Suprapubic skin (tissue), 4 donors: ENCODE measurements around the gene TTR.

ENCODE experiments used
- EP300 ChIP-seq: sonication (generic); formaldehyde crosslinking; IDR thresholded peaks from one replicate; pipeline ENCODE4 v1.6.1; 2017; ENCODE audit warnings: antibody characterized with exemption
- POLR2A ChIP-seq, 2 donors: fragments of 450-650 bp; IDR thresholded peaks; one replicate each; pipeline ENCODE4 v1.6.1; 2017; ENCODE audit warnings: antibody characterized with exemption in 2 of 2, mild to moderate bottlenecking in 2 of 2, moderate library complexity in 2 of 2
- POLR2AphosphoS5 ChIP-seq, 3 donors: sonication (generic); formaldehyde crosslinking; IDR thresholded peaks; one replicate each; pipeline ENCODE4 v1.6.1; 2017; ENCODE audit warnings: antibody characterized with exemption in 3 of 3
- TF ChIP-seq, protein P1 (sequence below), 2 donors: fragments of 200-600 bp in 1 of 2; fragments of 450-650 bp in 1 of 2; sonication (generic) in 1 of 2; IDR thresholded peaks; one replicate each; pipeline ENCODE4 v1.5.1; 2016 to 2019; ENCODE audit warnings: antibody characterized with exemption in 2 of 2, mild to moderate bottlenecking in 1 of 2, moderate library complexity in 1 of 2

DNA sequence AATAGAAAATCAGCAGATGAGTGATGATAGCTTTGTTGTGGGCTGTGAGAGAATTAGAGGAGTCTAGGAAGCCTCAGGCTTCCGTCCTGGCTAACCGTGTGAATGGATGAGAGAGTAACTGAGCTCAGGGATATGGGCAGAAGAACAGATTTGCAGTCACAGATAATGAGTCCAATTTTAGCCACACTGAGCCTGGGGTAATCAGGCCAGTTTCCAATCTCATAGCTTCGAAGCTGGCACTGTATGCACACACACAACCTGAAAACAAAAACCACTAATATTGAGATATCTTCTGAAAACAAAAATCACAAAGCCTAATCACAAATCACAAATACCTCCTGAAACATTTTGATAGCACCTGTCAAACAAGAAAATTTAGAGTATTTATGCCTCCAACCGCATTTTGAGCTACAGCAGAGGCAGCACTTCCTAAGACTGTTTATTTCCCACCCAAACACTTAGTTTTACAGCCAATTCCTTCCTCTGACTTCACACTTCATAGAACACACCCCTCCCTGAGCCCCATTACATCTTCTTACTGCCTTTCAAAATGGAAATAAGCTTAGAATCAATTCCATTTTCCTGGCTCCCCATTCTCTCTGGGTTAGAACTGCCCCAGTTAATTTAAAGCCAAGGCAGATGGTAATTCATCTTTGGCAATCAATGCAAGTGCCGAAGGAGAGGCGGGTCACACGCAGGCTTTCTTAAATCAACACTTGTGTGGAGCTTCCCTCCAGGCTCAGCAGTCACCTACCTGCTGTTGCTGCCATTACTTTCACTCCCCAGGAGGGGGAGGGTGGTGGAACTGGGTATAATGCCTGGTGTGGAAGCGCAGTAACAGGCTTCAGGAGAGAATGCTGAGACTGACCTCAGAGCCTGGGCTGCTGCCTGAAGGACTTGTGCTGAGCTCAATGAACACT is 18.9 kb downstream of the TTR start:
- TF ChIP-seq, protein P1, sequence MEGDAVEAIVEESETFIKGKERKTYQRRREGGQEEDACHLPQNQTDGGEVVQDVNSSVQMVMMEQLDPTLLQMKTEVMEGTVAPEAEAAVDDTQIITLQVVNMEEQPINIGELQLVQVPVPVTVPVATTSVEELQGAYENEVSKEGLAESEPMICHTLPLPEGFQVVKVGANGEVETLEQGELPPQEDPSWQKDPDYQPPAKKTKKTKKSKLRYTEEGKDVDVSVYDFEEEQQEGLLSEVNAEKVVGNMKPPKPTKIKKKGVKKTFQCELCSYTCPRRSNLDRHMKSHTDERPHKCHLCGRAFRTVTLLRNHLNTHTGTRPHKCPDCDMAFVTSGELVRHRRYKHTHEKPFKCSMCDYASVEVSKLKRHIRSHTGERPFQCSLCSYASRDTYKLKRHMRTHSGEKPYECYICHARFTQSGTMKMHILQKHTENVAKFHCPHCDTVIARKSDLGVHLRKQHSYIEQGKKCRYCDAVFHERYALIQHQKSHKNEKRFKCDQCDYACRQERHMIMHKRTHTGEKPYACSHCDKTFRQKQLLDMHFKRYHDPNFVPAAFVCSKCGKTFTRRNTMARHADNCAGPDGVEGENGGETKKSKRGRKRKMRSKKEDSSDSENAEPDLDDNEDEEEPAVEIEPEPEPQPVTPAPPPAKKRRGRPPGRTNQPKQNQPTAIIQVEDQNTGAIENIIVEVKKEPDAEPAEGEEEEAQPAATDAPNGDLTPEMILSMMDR (IDR thresholded peaks at IDR 0.05): no peak
- TF ChIP-seq POLR2A (IDR thresholded peaks at IDR 0.05) (no peak), POLR2AphosphoS5 (IDR thresholded peaks at IDR 0.05) (no peak), EP300 (no peak)
